IMR-90 (cell line): ENCODE measurements around the gene GDF10. TPM values are rescaled to one million over a fixed set of nuclear protein-coding genes. Genes with fewer than 3 reads are reported as not detected.

Experiments used
- ATAC-seq: fragments of 200-7000 bp; cut with Tn5 transposase; 2 replicates; pipeline ENCODE4 v1.9.1; 2020; ENCODE audit warnings: low read depth, mild to moderate bottlenecking, moderate library complexity
- BruUV-seq: library from RNA; stranded (reverse); fragments of 400-500 nt; replicated peaks from 2 replicates; lab custom pipeline; 2021; lab: Mats Ljungman, UMichigan
- CTCF ChIA-PET: fragments of 300-600 bp; formaldehyde crosslinking; extraction: SDS; loops from one replicate; lab custom pipeline; 2021; ENCODE audit warnings: antibody characterized with exemption; lab: Yijun Ruan, JAX
- POLR2A ChIA-PET: fragments of 300-600 bp; sonication (Branson Sonifier 250); formaldehyde crosslinking; loops from one replicate; lab custom pipeline; 2022; ENCODE audit warnings: antibody characterized with exemption; ENCODE audit not compliant: unreplicated experiment; lab: Charles Lee
- DNase-seq: peaks from one replicate; pipeline ENCODE4 v3.0.0; 2013
- H2AFZ ChIP-seq: replicated peaks from 2 replicates; pipeline ENCODE3; 2013; ENCODE audit warnings: low read length, mild to moderate bottlenecking; ENCODE audit not compliant: poor library complexity
- H2AK5ac ChIP-seq: 2 replicates; pipeline ENCODE4 v1.6.1; 2013; ENCODE audit warnings: low read depth, low read length, inconsistent platforms
- H2AK9ac ChIP-seq: replicated peaks from 2 replicates; pipeline ENCODE3; 2013; ENCODE audit warnings: mild to moderate bottlenecking, low read depth, low read length, moderate library complexity; ENCODE audit not compliant: poor library complexity
- H2BK120ac ChIP-seq: 2 replicates; pipeline ENCODE4 v1.6.1; 2013; ENCODE audit warnings: low read depth, low read length, inconsistent platforms
- H2BK15ac ChIP-seq: 3 replicates; pipeline ENCODE4 v1.6.1; 2013; ENCODE audit warnings: low read depth, low read length, inconsistent platforms
- H2BK20ac ChIP-seq: 2 replicates; pipeline ENCODE4 v1.6.1; 2013; ENCODE audit warnings: low read depth, mild to moderate bottlenecking, inconsistent platforms, low read length, moderate library complexity
- H2BK5ac ChIP-seq: 2 replicates; pipeline ENCODE4 v1.6.1; 2013; ENCODE audit warnings: mild to moderate bottlenecking, low read depth, low read length, inconsistent platforms; ENCODE audit not compliant: poor library complexity, severe bottlenecking
- H3K14ac ChIP-seq: replicated peaks from 2 replicates; pipeline ENCODE4 v1.6.1; 2013; ENCODE audit warnings: low read depth, low read length, inconsistent platforms
- H3K18ac ChIP-seq: 2 replicates; pipeline ENCODE4 v1.6.1; 2013; ENCODE audit warnings: low read depth, low read length, control low read depth
- H3K23ac ChIP-seq: 2 replicates; pipeline ENCODE4 v1.6.1; 2013; ENCODE audit warnings: low read depth, low read length, inconsistent platforms
- H3K27ac ChIP-seq: 2 replicates; pipeline ENCODE4 v1.5.1; 2013; ENCODE audit warnings: mild to moderate bottlenecking, control low read depth, low read length; ENCODE audit not compliant: insufficient read depth
- H3K27me3 ChIP-seq: 2 replicates; pipeline ENCODE4 v1.6.1; 2013; ENCODE audit warnings: low read length; ENCODE audit not compliant: control insufficient read depth, insufficient read depth
- H3K36me3 ChIP-seq: 2 replicates; pipeline ENCODE4 v1.6.1; 2013; ENCODE audit warnings: low read length, mixed read lengths; ENCODE audit not compliant: control insufficient read depth, insufficient read depth
- H3K4ac ChIP-seq: 2 replicates; pipeline ENCODE4 v1.6.1; 2013; ENCODE audit warnings: low read depth, low read length, inconsistent platforms
- H3K4me1 ChIP-seq: 2 replicates; pipeline ENCODE4 v1.6.1; 2013; ENCODE audit warnings: low read length, mixed read lengths; ENCODE audit not compliant: control insufficient read depth, insufficient read depth
- H3K4me2 ChIP-seq: 2 replicates; pipeline ENCODE4 v1.6.1; 2013; ENCODE audit warnings: low read depth, mild to moderate bottlenecking, control low read depth, low read length, moderate library complexity
- H3K4me3 ChIP-seq: 2 replicates; pipeline ENCODE4 v1.5.1; 2013; ENCODE audit warnings: low read depth, mild to moderate bottlenecking, control low read depth, low read length, moderate library complexity; ENCODE audit not compliant: insufficient read depth
- H3K56ac ChIP-seq: 2 replicates; pipeline ENCODE4 v1.6.1; 2013; ENCODE audit warnings: low read length, inconsistent platforms; ENCODE audit not compliant: insufficient read depth; ENCODE audit errors: extremely low read depth
- H3K79me1 ChIP-seq, 2 experiments: 2 replicates each; pipeline ENCODE4 v1.6.1; 2013; ENCODE audit warnings: low read length in 2 of 2, inconsistent platforms in 1 of 2, low read depth in 1 of 2
- H3K9ac ChIP-seq: 2 replicates; pipeline ENCODE4 v1.6.1; 2013; ENCODE audit warnings: low read depth, low read length, control low read depth
- H3K9me1 ChIP-seq: 2 replicates; pipeline ENCODE4 v1.6.1; 2013; ENCODE audit warnings: low read length, inconsistent platforms; ENCODE audit not compliant: insufficient read depth
- H3K9me3 ChIP-seq: 2 replicates; pipeline ENCODE4 v1.6.1; 2013; ENCODE audit warnings: low read length; ENCODE audit not compliant: control insufficient read depth, insufficient read depth
- H4K20me1 ChIP-seq: 2 replicates; pipeline ENCODE4 v1.6.1; 2013; ENCODE audit warnings: low read length, inconsistent platforms; ENCODE audit not compliant: insufficient read depth
- H4K5ac ChIP-seq: 2 replicates; pipeline ENCODE4 v1.6.1; 2013; ENCODE audit warnings: mild to moderate bottlenecking, low read depth, low read length, control low read depth
- H4K8ac ChIP-seq, 2 experiments: 2 replicates each; pipeline ENCODE4 v1.6.1; 2013; ENCODE audit warnings: low read depth in 2 of 2, low read length in 2 of 2, control low read depth in 1 of 2, inconsistent platforms in 1 of 2
- H4K91ac ChIP-seq: 2 replicates; pipeline ENCODE4 v1.6.1; 2013; ENCODE audit warnings: low read depth, low read length, inconsistent platforms; ENCODE audit not compliant: insufficient read depth
- BHLHE40 ChIP-seq: fragments of 150-350 bp; IDR thresholded peaks from 2 replicates; pipeline ENCODE4 v1.6.1; 2016; ENCODE audit warnings: mild to moderate bottlenecking, low read depth, low read length
- MXI1 ChIP-seq: IDR thresholded peaks from 2 replicates; pipeline ENCODE4 v1.6.1; 2012; ENCODE audit warnings: low read depth, mild to moderate bottlenecking, low read length, moderate library complexity, borderline replicate concordance
- RCOR1 ChIP-seq: IDR thresholded peaks from 2 replicates; pipeline ENCODE4 v1.6.1; 2012; ENCODE audit warnings: mild to moderate bottlenecking, low read length, improper control_type of control experiment; ENCODE audit not compliant: insufficient replicate concordance
- SMC3 ChIP-seq: fragments of 150-350 bp; IDR thresholded peaks from 2 replicates; pipeline ENCODE4 v1.6.1; 2016; ENCODE audit warnings: low read depth, mild to moderate bottlenecking, antibody characterized with exemption, low read length, moderate library complexity
- WGBS, 2 experiments: methylation state at CpG; one replicate each; pipeline versions ENCODE4 v1.1.5 to v1.1.7; 2013; ENCODE audit warnings: missing lambda C conversion rate in 2 of 2; ENCODE audit not compliant: insufficient read length in 1 of 2; ENCODE audit errors: extremely low coverage in 2 of 2; 5-methylcytosine and 5-hydroxymethylcytosine counted together
- dilution Hi-C: fragments of 300-500 bp; cut with HindIII; formaldehyde crosslinking; loops from one replicate; pipeline ENCODE4 v1.14.3; 2018; ENCODE audit warnings: low sequenced_read_pairs; ENCODE audit not compliant: unreplicated experiment
- in situ Hi-C: fragments of 300-500 bp; cut with MboI; formaldehyde crosslinking; loops from 3 replicates; pipeline ENCODE4 v1.14.3; 2019; ENCODE audit warnings: low sequenced_read_pairs, inconsistent platforms, mixed read lengths
- intact Hi-C: fragments of 100-400 bp; cut with micrococcal nuclease; formaldehyde crosslinking; loops from 2 replicates; pipeline ENCODE4 v1.10.0; 2022
- polyA plus RNA-seq, 3 experiments: library from polyadenylated mRNA; depleted of rRNA; stranded (reverse); fragments of >200 nt; gene quantifications; 2 replicates each; pipeline ENCODE4 v1.2.3, GENCODE V29; 2012; ENCODE audit warnings: low replicate concordance in 1 of 3
- total RNA-seq: library from RNA; depleted of rRNA; stranded (reverse); fragments of >200 nt; gene quantifications from 2 replicates; pipeline ENCODE4 v1.2.3, GENCODE V29; 2012
- TF ChIP-seq, protein P1 (sequence below): fragments of 150-350 bp; IDR thresholded peaks from 2 replicates; pipeline ENCODE4 v1.6.1; 2017; ENCODE audit warnings: mild to moderate bottlenecking, antibody characterized with exemption, low read length, low read depth

The GDF10 gene
- total and polyA plus RNA-seq, 2 of the 4 experiments (the other 2 are of a cell fraction): 0.34 TPM; not detected in 1

DNA sequence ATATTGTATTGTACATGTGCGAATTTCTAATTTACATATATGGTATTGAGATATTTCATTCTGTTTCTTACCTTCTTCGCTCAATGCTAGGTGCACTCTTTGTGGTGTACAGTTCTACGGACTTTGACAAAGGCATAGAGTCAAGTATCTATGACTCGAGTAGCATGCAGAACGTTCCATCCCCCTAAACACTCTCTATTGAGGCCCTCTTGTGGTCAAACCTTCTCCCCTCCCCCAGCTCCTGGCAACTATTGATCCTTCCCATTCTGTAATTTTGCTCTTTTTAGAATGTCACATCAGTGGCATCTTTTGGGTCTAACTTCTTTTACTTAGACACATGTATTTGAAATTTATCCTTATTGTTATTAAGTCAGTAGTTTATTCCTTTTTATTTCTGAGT lies 30.7 kb upstream of the GDF10 start:
- H2BK20ac ChIP-seq: no peak overlapping the region
- H2AK5ac ChIP-seq: no peak overlapping the region
- H3K27me3 ChIP-seq: peaks cover 5% of the 10 kb centered on the region
- dilution Hi-C loops: no loop called here
- DNase-seq (no peak), ATAC-seq (no peak)
- H3K18ac ChIP-seq: no peak overlapping the region
- no peak overlapping the region for H3K4ac ChIP-seq
- no peak overlapping the region for H3K23ac ChIP-seq
- TF ChIP-seq SMC3 (peak; percentile 9; the same call in 1 of the 2 replicates), MXI1 (no peak), RCOR1 (no peak), BHLHE40 (no peak)
- TF ChIP-seq, protein P1, sequence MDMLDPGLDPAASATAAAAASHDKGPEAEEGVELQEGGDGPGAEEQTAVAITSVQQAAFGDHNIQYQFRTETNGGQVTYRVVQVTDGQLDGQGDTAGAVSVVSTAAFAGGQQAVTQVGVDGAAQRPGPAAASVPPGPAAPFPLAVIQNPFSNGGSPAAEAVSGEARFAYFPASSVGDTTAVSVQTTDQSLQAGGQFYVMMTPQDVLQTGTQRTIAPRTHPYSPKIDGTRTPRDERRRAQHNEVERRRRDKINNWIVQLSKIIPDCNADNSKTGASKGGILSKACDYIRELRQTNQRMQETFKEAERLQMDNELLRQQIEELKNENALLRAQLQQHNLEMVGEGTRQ: no peak
- in situ Hi-C loops: no loop called here
- no peak overlapping the region for H4K91ac ChIP-seq
- no peaks in the 10 kb centered on the region for H3K79me1 ChIP-seq
- no TSS peak for BruUV-seq
- H3K9me1 ChIP-seq: no peaks in the 10 kb centered on the region
- no peak overlapping the region for H3K4me3 ChIP-seq
- H2BK120ac ChIP-seq: no peak overlapping the region
- no peak overlapping the region for H3K56ac ChIP-seq
- intact Hi-C loops: no loop called here
- ChIA-PET CTCF (no interaction called here), POLR2A (no interaction called here)
- no peak overlapping the region for H2AK9ac ChIP-seq
- H3K4me2 ChIP-seq: no peak overlapping the region
- H3K9me3 ChIP-seq: peaks cover 2% of the 10 kb centered on the region
- no peaks in the 10 kb centered on the region for H3K4me1 ChIP-seq
- H3K9ac ChIP-seq: no peak overlapping the region
- H3K36me3 ChIP-seq: no peaks in the 10 kb centered on the region
- no CpG with 5 or more reads among the region's 5 CpGs for WGBS, 2 experiments
- no peak overlapping the region for H4K5ac ChIP-seq
- H2BK5ac ChIP-seq: no peak overlapping the region
- H3K27ac ChIP-seq: no peak overlapping the region
- H3K14ac ChIP-seq: no peak overlapping the region
- no peak overlapping the region for H4K8ac ChIP-seq
- no peaks in the 10 kb centered on the region for H4K20me1 ChIP-seq
- no peak overlapping the region for H2AFZ ChIP-seq
- H2BK15ac ChIP-seq: no peak overlapping the region
